GM23248 (cell line): ENCODE results near the gene FAM118B. TPM values are rescaled to one million over a fixed set of nuclear protein-coding genes. Genes with fewer than 3 reads are reported as not detected.

Source experiments
- DNase-seq: peaks from one replicate; pipeline ENCODE4 v3.0.0-alpha.2; 2015
- H2AFZ ChIP-seq: fragments of 200-600 bp; sonication (generic); 2 replicates; pipeline ENCODE4 v1.6.1; 2016; ENCODE audit warnings: antibody characterized with exemption
- H3F3A ChIP-seq: fragments of 200-600 bp; sonication (generic); 2 replicates; pipeline ENCODE4 v1.6.1; 2016; ENCODE audit warnings: mild to moderate bottlenecking, antibody characterized with exemption, mixed run types; ENCODE audit not compliant: insufficient read depth
- H3K27ac ChIP-seq: fragments of 200-600 bp; sonication (generic); 2 replicates; pipeline ENCODE4 v1.5.1; 2016; ENCODE audit warnings: mild to moderate bottlenecking
- H3K27me3 ChIP-seq: fragments of 200-600 bp; sonication (generic); replicated peaks from 2 replicates; pipeline ENCODE4 v1.6.1; 2016; ENCODE audit warnings: mild to moderate bottlenecking; ENCODE audit not compliant: insufficient read depth
- H3K36me3 ChIP-seq: fragments of 200-600 bp; sonication (generic); 2 replicates; pipeline ENCODE4 v1.6.1; 2016; ENCODE audit warnings: low read depth, mild to moderate bottlenecking
- H3K4me1 ChIP-seq: fragments of 200-600 bp; sonication (generic); 2 replicates; pipeline ENCODE4 v1.6.1; 2016; ENCODE audit warnings: mild to moderate bottlenecking; ENCODE audit not compliant: insufficient read depth
- H3K4me2 ChIP-seq: fragments of 200-600 bp; sonication (generic); one replicate; pipeline ENCODE4 v1.6.1; 2016; ENCODE audit warnings: mild to moderate bottlenecking; ENCODE audit not compliant: unreplicated experiment
- H3K4me3 ChIP-seq: fragments of 200-600 bp; sonication (generic); 2 replicates; pipeline ENCODE4 v1.5.1; 2016; ENCODE audit warnings: mild to moderate bottlenecking
- H3K79me2 ChIP-seq: fragments of 200-600 bp; sonication (generic); 2 replicates; pipeline ENCODE4 v1.6.1; 2016; ENCODE audit warnings: mild to moderate bottlenecking; ENCODE audit not compliant: insufficient read depth
- H3K9ac ChIP-seq: fragments of 200-600 bp; sonication (generic); 2 replicates; pipeline ENCODE4 v1.6.1; 2016; ENCODE audit warnings: mild to moderate bottlenecking
- H3K9me2 ChIP-seq: fragments of 200-600 bp; sonication (generic); 2 replicates; pipeline ENCODE4 v1.6.1; 2016; ENCODE audit warnings: mixed run types, mild to moderate bottlenecking, moderate library complexity; ENCODE audit not compliant: insufficient read depth
- H3K9me3 ChIP-seq: fragments of 200-600 bp; sonication (generic); one replicate; pipeline ENCODE4 v1.6.1; 2017; ENCODE audit warnings: low read depth
- H4K20me1 ChIP-seq: fragments of 200-600 bp; sonication (generic); 2 replicates; pipeline ENCODE4 v1.6.0; 2016; ENCODE audit not compliant: insufficient read depth
- EZH2 ChIP-seq: fragments of 200-600 bp; sonication (generic); IDR thresholded peaks from 2 replicates; pipeline ENCODE4 v1.6.1; 2018; ENCODE audit warnings: antibody characterized with exemption, mild to moderate bottlenecking; ENCODE audit not compliant: insufficient read depth, poor library complexity, severe bottlenecking
- EZH2phosphoT487 ChIP-seq: fragments of 200-600 bp; sonication (generic); IDR thresholded peaks from 2 replicates; pipeline ENCODE4 v1.6.1; 2018; ENCODE audit warnings: antibody characterized with exemption, moderate library complexity, mild to moderate bottlenecking, low read depth; ENCODE audit not compliant: insufficient read depth
- WGBS, 2 experiments: methylation state at CpG; one replicate each; pipeline ENCODE4 v1.1.6; 2015 to 2017; ENCODE audit warnings: low lambda C conversion rate in 2 of 2, low coverage in 1 of 2; ENCODE audit errors: missing lambda C conversion rate in 2 of 2; 5-methylcytosine and 5-hydroxymethylcytosine counted together
- in situ Hi-C: fragments of 300-500 bp; cut with MboI; formaldehyde crosslinking; loops from 2 replicates; pipeline ENCODE4 v1.15.0; 2020
- polyA plus RNA-seq: library from polyadenylated mRNA; unstranded; fragments of >200 nt; fragmentation: Nextera tagmentation; extraction: Ambion mirVana; gene quantifications from 2 replicates; pipeline ENCODE4 v1.2.1, GENCODE V29; 2016
- total RNA-seq: library from RNA; depleted of rRNA; stranded (reverse); fragments of >200 nt; shearing (Covaris generic); gene quantifications from 2 replicates; pipeline ENCODE4 v1.2.3, GENCODE V29; 2014

FAM118B gene
- total and polyA plus RNA-seq, 2 experiments from 2014 or later: 23.1 to 30.5 TPM

DNA sequence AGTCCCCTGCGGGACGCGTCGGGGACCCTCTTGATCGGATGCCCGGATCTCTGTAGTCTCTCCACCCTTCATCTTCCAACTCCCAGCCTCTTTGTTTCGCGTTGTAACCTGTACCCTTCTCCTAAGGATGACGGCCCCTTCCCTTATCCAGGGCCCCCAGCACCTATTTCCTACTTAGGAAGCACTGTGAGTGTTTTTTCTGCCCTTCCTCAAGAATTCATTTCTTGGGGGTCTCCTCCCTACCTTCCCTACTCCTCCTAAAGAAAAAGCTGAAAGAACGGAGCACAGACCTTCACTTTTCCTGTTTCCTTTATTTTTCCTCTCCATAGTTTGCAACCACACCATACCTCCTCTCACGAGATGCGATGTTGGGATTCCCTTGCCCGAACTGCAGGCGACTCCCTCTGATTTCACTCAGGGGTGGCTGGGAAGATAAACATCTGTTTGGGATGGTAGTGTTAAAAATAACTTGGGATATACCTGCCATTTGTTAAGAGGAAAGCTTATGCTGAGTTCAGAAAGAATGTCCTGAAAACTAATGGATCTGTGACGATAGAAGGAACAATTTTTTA lies 593 bp downstream of the FAM118B start:
- Histone ChIP-seq H3F3A (no peaks in the 10 kb centered on the region), H2AFZ (peak overlapping the region; percentile 91), H3K9me3 (no peaks in the 10 kb centered on the region), H3K36me3 (peaks cover 7% of the 10 kb centered on the region; the same call in 1 of the 2 replicates), H3K9me2 (no peaks in the 10 kb centered on the region), H3K4me1 (peaks cover 10% of the 10 kb centered on the region), H3K9ac (peak overlapping the region; percentile 83), H3K27me3 (no peaks in the 10 kb centered on the region), H3K4me3 (peak overlapping the region; percentile 81), H3K79me2 (peaks cover 71% of the 10 kb centered on the region), H4K20me1 (no peaks in the 10 kb centered on the region), H3K4me2 (peak overlapping the region; percentile 93), H3K27ac (peak overlapping the region; percentile 18)
- peak; percentile 58 for DNase-seq
- in situ Hi-C loops: no loop called here
- WGBS, 2 experiments: 0 to 3% methylated on average over 15 of the region's 15 CpGs
- TF ChIP-seq EZH2: no peak

DNA sequence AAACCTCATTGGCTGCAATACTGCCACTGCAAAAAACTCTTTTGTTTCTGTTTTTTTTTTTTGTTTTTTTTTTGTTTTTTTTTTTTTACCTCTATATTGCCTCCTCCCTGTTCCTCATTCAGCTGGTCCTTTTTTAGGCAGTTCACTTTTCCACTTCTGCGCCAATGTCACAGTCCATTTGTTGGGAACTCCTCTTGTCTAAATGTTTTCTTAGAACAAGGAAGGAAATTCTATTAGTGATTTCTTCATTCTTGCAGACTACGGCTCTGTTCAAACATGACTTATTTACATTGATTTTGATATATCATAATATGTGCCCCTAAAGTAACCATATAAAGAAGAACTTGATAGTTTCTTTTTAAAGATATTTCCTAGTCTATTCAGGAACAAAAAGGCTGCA lies 2.9 kb downstream of the FAM118B start:
- peaks cover 92% of the 10 kb centered on the region for H3K79me2 ChIP-seq
- H3K27me3 ChIP-seq: no peaks in the 10 kb centered on the region
- H3K9me3 ChIP-seq: no peaks in the 10 kb centered on the region
- peaks cover 10% of the 10 kb centered on the region for H3K4me1 ChIP-seq
- H3K4me3 ChIP-seq: no peak overlapping the region
- H3K27ac ChIP-seq: no peak overlapping the region
- no peaks in the 10 kb centered on the region for H3F3A ChIP-seq
- WGBS, 2 experiments: 69 to 70% methylated on average over 2 of the region's 2 CpGs
- TF ChIP-seq EZH2phosphoT487 (no peak), EZH2 (no peak)
- in situ Hi-C loops: no loop called here
- no peaks in the 10 kb centered on the region for H3K36me3 ChIP-seq
- H3K9me2 ChIP-seq: no peaks in the 10 kb centered on the region
- H2AFZ ChIP-seq: no peak overlapping the region
- no peak overlapping the region for H3K4me2 ChIP-seq
- no peak overlapping the region for H3K9ac ChIP-seq
- H4K20me1 ChIP-seq: no peaks in the 10 kb centered on the region
- no peak for DNase-seq

DNA sequence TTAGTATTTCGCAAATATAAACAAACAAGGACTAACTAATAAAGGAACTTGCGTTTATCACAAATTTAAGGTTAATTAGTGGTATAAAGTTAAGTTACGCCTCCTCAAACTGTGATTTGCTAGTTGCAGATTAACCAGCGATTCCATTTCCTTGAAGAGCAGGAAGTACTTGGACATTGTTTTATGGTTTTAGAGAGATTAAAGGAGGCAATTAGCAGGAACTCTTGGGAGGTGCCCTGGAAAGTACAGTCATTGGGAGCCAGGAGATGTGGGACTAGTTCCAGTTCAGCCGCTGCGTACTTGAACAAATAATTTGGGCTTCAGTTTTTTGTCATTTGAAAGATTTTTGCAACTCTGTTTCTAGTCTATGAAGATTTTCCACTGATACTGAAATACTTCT lies 3.3 kb downstream of the FAM118B start:
- Histone ChIP-seq H3K27ac (no peak overlapping the region), H3K4me3 (no peak overlapping the region), H3K4me2 (no peak overlapping the region), H3K9ac (no peak overlapping the region), H3K4me1 (peaks cover 10% of the 10 kb centered on the region), H2AFZ (no peak overlapping the region), H3K9me3 (no peaks in the 10 kb centered on the region), H3K36me3 (no peaks in the 10 kb centered on the region), H3K27me3 (no peaks in the 10 kb centered on the region), H3F3A (no peaks in the 10 kb centered on the region), H3K9me2 (no peaks in the 10 kb centered on the region), H3K79me2 (peaks cover 92% of the 10 kb centered on the region), H4K20me1 (no peaks in the 10 kb centered on the region)
- no peak for TF ChIP-seq EZH2
- peak; percentile 28 for DNase-seq
- in situ Hi-C loops: no loop called here
- 36 to 38% methylated on average over 6 of the region's 6 CpGs for WGBS, 2 experiments

DNA sequence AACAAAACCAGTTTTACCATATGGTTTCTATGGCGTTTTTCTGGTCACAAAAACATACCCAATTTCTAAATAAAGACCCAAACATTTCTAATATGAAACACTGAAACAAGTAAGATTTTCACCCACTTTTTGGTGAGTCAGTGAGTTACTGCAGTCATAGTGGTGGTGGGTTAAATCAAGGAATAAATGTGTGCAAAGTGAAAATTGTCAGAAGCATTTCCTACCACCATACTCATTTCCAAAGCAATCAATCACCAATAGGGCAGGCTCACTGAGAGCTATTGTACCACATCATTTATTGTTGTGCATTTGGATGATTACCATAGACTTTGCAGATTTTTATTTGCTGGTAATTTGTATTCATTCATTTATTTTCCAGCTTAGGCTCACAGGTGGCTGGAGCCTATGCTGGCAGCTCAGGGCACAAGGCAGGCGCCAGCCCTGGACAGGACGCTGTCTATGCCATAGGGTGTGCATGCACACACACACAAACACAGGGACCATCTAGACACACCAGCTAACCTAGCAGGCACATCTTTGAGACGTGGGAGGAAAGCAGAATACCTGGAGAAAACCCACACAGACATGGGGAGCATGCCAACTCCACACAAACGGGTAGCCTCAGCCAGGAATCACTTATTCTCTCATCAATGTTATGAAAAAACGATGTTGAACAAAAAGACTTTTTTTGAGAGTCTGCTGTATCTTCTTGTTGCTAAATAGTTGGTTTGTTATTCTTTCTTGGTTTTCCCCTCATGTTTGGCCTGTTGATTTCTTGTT lies 5.1 kb downstream of the FAM118B start:
- Histone ChIP-seq H2AFZ (no peak overlapping the region), H3K27ac (no peak overlapping the region), H4K20me1 (no peaks in the 10 kb centered on the region), H3K4me3 (no peak overlapping the region), H3K9ac (no peak overlapping the region), H3K79me2 (peaks cover 99% of the 10 kb centered on the region), H3K9me3 (no peaks in the 10 kb centered on the region), H3K27me3 (no peaks in the 10 kb centered on the region), H3F3A (no peaks in the 10 kb centered on the region), H3K4me1 (peaks cover 6% of the 10 kb centered on the region; the same call in 1 of the 2 replicates), H3K4me2 (no peak overlapping the region), H3K9me2 (no peaks in the 10 kb centered on the region), H3K36me3 (no peaks in the 10 kb centered on the region)
- WGBS, 2 experiments: 86 to 87% methylated on average over 6 of the region's 6 CpGs
- in situ Hi-C loops: no loop called here
- DNase-seq: no peak
- no peak for TF ChIP-seq EZH2phosphoT487
- no peak for TF ChIP-seq EZH2
